Tracheal epithelial cell (primary cell): Measurements from ENCODE around the gene TTC17. TPM values are rescaled to one million over a fixed set of nuclear protein-coding genes. Genes with fewer than 3 reads are reported as not detected.

ENCODE experiments used
- total RNA-seq: library from RNA; depleted of rRNA; stranded (reverse); fragments of >200 nt; gene quantifications from 2 replicates; pipeline ENCODE4 v1.2.1, GENCODE V29; 2014

TTC17 gene
- 81.9 and 117 TPM in 2 replicates for total RNA-seq

DNA sequence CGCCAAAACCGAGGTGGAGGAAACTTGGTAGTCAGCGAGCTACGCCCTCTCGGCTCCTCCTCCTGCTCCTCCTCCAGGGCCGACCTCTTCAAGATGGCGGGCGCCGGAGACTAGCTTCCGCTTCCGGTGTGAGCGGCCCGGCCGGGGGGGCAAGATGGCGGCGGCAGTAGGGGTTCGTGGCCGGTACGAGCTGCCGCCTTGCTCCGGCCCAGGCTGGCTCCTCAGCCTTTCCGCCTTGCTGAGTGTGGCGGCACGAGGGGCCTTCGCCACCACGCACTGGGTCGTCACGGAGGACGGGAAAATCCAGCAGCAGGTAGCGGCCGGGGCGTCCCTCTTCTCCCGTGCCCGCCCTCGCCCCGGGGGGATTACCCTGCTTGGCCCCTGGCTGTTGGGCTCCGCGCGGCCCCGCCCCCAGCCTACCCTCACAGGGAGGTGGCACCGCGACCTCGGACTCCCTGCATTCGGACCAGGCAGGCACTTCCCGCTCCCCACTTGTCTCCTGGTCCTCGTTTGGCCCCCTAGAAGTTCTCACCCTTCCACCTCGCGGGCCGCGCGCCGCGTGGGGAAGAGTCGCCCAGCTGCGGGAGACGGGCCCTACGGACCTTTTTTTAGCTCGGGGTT is at the start of gene TTC17:
Gene TTC17 (plus strand): TSS at position 120 of the 621 bp plus-strand sequence. CDS start 35 bp downstream, at position 155.

DNA sequence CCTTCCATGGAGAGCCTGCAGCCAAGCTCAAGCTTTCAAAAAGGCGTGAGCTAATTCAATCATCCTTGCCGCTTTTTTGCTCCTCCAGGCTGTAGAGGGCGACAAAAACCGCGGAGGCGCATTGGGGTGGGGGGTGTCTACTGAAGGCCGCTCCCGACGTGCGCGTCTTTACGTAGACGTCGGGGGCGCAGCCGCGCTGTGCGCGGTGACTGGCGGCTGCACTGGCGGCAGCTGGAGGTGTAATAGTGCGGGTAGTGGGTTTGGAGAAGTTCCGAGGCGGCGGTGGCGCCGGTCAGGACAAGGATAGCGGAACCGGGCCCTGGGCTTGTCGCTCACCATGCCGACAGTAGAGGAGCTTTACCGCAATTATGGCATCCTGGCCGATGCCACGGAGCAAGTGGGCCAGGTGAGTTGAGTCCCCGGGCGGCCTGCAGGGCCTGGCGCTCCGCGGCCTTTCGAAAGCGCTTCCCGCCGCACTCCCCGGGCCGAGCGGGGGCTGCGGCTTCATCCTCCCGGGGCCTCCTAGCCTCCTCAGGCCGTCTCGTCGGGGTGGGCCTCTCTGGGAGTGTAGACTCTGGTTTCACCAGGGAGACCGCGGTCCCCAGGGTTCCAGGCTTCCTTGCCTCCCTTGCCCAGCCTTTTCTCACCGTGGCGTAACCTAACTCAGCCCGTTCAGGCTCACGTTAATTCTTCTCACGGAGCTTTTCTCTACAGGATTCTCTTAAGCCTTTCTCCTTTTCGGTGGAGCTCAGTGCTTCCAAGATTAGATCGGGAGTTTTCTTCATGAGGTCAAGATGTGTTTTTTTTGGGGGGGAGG is 46.7 kb upstream of the TTC17 start, which contains the start of gene API5:
Gene API5 (plus strand): TSS at position 206 of the 817 bp plus-strand sequence. CDS start 132 bp downstream, at position 338.

Other genes with a start within 250 kb of the TTC17 start
- gene API5, start 46.9 kb upstream of the TTC17 start, total RNA-seq = 81.9 and 86.5 TPM in 2 replicates